ENCODE results near the gene DPH5.

Gene DPH5

GRCh38 chr1:101055623-101056022 is 30.0 kb upstream of the DPH5 start:
- H3K4me3 ChIP-seq (ENCODE audit: low read length in 2 of 2) = no peak overlapping the region

GRCh38 chr1:101051688-101052638 is 26.4 kb upstream of the DPH5 start:
- H3K27ac ChIP-seq (ENCODE audit: low read depth in 2 of 2, low read length in 2 of 2) = no peak overlapping the region
- no peak overlapping the region for H3K4me3 ChIP-seq (ENCODE audit: low read length in 2 of 2)
- no peaks in the 10 kb centered on the region for H3K36me3 ChIP-seq (ENCODE audit: control insufficient read depth in 2 of 2, insufficient read depth in 2 of 2, low read length in 2 of 2)
- H3K9ac ChIP-seq (ENCODE audit: low read depth in 1 of 2, low read length in 2 of 2) = no peak overlapping the region
- H3K27me3 ChIP-seq (ENCODE audit: control insufficient read depth in 2 of 2, insufficient read depth in 2 of 2, low read length in 2 of 2) = no peaks in the 10 kb centered on the region
- H3K4me1 ChIP-seq (ENCODE audit: control insufficient read depth in 2 of 2, insufficient read depth in 2 of 2, low read length in 2 of 2) = no peaks in the 10 kb centered on the region
- no peaks in the 10 kb centered on the region for H3K9me3 ChIP-seq (ENCODE audit: control insufficient read depth in 2 of 2, low read length in 2 of 2)

More at GRCh38 chr1:101055623-101056022, 30.0 kb upstream of the DPH5 start:
- no peak overlapping the region for H3K27ac ChIP-seq (ENCODE audit: low read depth in 2 of 2, low read length in 2 of 2)
- H3K9ac ChIP-seq (ENCODE audit: low read depth in 1 of 2, low read length in 2 of 2) = no peak overlapping the region
- H3K27me3 ChIP-seq (ENCODE audit: control insufficient read depth in 2 of 2, insufficient read depth in 2 of 2, low read length in 2 of 2) = no peaks in the 10 kb centered on the region
- H3K36me3 ChIP-seq (ENCODE audit: control insufficient read depth in 2 of 2, insufficient read depth in 2 of 2, low read length in 2 of 2) = no peaks in the 10 kb centered on the region
- H3K9me3 ChIP-seq (ENCODE audit: control insufficient read depth in 2 of 2, low read length in 2 of 2) = no peaks in the 10 kb centered on the region
- no peaks in the 10 kb centered on the region for H3K4me1 ChIP-seq (ENCODE audit: control insufficient read depth in 2 of 2, insufficient read depth in 2 of 2, low read length in 2 of 2)

GRCh38 chr1:101050869-101051268 is 25.3 kb upstream of the DPH5 start:
- Histone ChIP-seq H3K9ac (ENCODE audit: low read depth in 1 of 2, low read length in 2 of 2) (no peak overlapping the region), H3K4me3 (ENCODE audit: low read length in 2 of 2) (no peak overlapping the region), H3K27me3 (ENCODE audit: control insufficient read depth in 2 of 2, insufficient read depth in 2 of 2, low read length in 2 of 2) (no peaks in the 10 kb centered on the region), H3K36me3 (ENCODE audit: control insufficient read depth in 2 of 2, insufficient read depth in 2 of 2, low read length in 2 of 2) (no peaks in the 10 kb centered on the region), H3K27ac (ENCODE audit: low read depth in 2 of 2, low read length in 2 of 2) (no peak overlapping the region), H3K4me1 (ENCODE audit: control insufficient read depth in 2 of 2, insufficient read depth in 2 of 2, low read length in 2 of 2) (no peaks in the 10 kb centered on the region), H3K9me3 (ENCODE audit: control insufficient read depth in 2 of 2, low read length in 2 of 2) (no peaks in the 10 kb centered on the region)

GRCh38 chr1:101044749-101045148 is 19.2 kb upstream of the DPH5 start:
- no peaks in the 10 kb centered on the region for H3K27me3 ChIP-seq (ENCODE audit: control insufficient read depth in 2 of 2, insufficient read depth in 2 of 2, low read length in 2 of 2)
- H3K9ac ChIP-seq (ENCODE audit: low read depth in 1 of 2, low read length in 2 of 2) = no peak overlapping the region
- H3K36me3 ChIP-seq (ENCODE audit: control insufficient read depth in 2 of 2, insufficient read depth in 2 of 2, low read length in 2 of 2) = no peaks in the 10 kb centered on the region
- no peak overlapping the region for H3K4me3 ChIP-seq (ENCODE audit: low read length in 2 of 2)
- no peaks in the 10 kb centered on the region for H3K4me1 ChIP-seq (ENCODE audit: control insufficient read depth in 2 of 2, insufficient read depth in 2 of 2, low read length in 2 of 2)
- H3K9me3 ChIP-seq (ENCODE audit: control insufficient read depth in 2 of 2, low read length in 2 of 2) = no peaks in the 10 kb centered on the region
- no peak overlapping the region for H3K27ac ChIP-seq (ENCODE audit: low read depth in 2 of 2, low read length in 2 of 2)

GRCh38 chr1:101044259-101044658 is 18.7 kb upstream of the DPH5 start:
- Histone ChIP-seq H3K4me3 (ENCODE audit: low read length in 2 of 2) (no peak overlapping the region), H3K36me3 (ENCODE audit: control insufficient read depth in 2 of 2, insufficient read depth in 2 of 2, low read length in 2 of 2) (no peaks in the 10 kb centered on the region), H3K4me1 (ENCODE audit: control insufficient read depth in 2 of 2, insufficient read depth in 2 of 2, low read length in 2 of 2) (no peaks in the 10 kb centered on the region), H3K27ac (ENCODE audit: low read depth in 2 of 2, low read length in 2 of 2) (no peak overlapping the region), H3K9ac (ENCODE audit: low read depth in 1 of 2, low read length in 2 of 2) (no peak overlapping the region), H3K9me3 (ENCODE audit: control insufficient read depth in 2 of 2, low read length in 2 of 2) (no peaks in the 10 kb centered on the region), H3K27me3 (ENCODE audit: control insufficient read depth in 2 of 2, insufficient read depth in 2 of 2, low read length in 2 of 2) (no peaks in the 10 kb centered on the region)

- Histone ChIP-seq H3K27ac (ENCODE audit: low read depth in 2 of 2, low read length in 2 of 2) (no peak overlapping the region), H3K4me1 (ENCODE audit: control insufficient read depth in 2 of 2, insufficient read depth in 2 of 2, low read length in 2 of 2) (no peaks in the 10 kb centered on the region), H3K27me3 (ENCODE audit: control insufficient read depth in 2 of 2, insufficient read depth in 2 of 2, low read length in 2 of 2) (no peaks in the 10 kb centered on the region)
Measured at GRCh38 chr1:101043776-101044175, 18.2 kb upstream of the DPH5 start.

GRCh38 chr1:101041300-101041699 is 15.7 kb upstream of the DPH5 start:
- no peaks in the 10 kb centered on the region for H3K27me3 ChIP-seq (ENCODE audit: control insufficient read depth in 2 of 2, insufficient read depth in 2 of 2, low read length in 2 of 2)
- H3K4me3 ChIP-seq (ENCODE audit: low read length in 2 of 2) = no peak overlapping the region
- no peaks in the 10 kb centered on the region for H3K9me3 ChIP-seq (ENCODE audit: control insufficient read depth in 2 of 2, low read length in 2 of 2)
- H3K36me3 ChIP-seq (ENCODE audit: control insufficient read depth in 2 of 2, insufficient read depth in 2 of 2, low read length in 2 of 2) = no peaks in the 10 kb centered on the region
- H3K4me1 ChIP-seq (ENCODE audit: control insufficient read depth in 2 of 2, insufficient read depth in 2 of 2, low read length in 2 of 2) = no peaks in the 10 kb centered on the region
- H3K9ac ChIP-seq (ENCODE audit: low read depth in 1 of 2, low read length in 2 of 2) = no peak overlapping the region
- no peak overlapping the region for H3K27ac ChIP-seq (ENCODE audit: low read depth in 2 of 2, low read length in 2 of 2)

More at GRCh38 chr1:101043776-101044175, 18.2 kb upstream of the DPH5 start:
- no peak overlapping the region for H3K4me3 ChIP-seq (ENCODE audit: low read length in 2 of 2)
- no peak overlapping the region for H3K9ac ChIP-seq (ENCODE audit: low read depth in 1 of 2, low read length in 2 of 2)
- no peaks in the 10 kb centered on the region for H3K36me3 ChIP-seq (ENCODE audit: control insufficient read depth in 2 of 2, insufficient read depth in 2 of 2, low read length in 2 of 2)
- no peaks in the 10 kb centered on the region for H3K9me3 ChIP-seq (ENCODE audit: control insufficient read depth in 2 of 2, low read length in 2 of 2)

- H3K27me3 ChIP-seq (ENCODE audit: control insufficient read depth in 2 of 2, insufficient read depth in 2 of 2, low read length in 2 of 2) = no peaks in the 10 kb centered on the region
- H3K27ac ChIP-seq (ENCODE audit: low read depth in 2 of 2, low read length in 2 of 2) = no peak overlapping the region
- no peaks in the 10 kb centered on the region for H3K9me3 ChIP-seq (ENCODE audit: control insufficient read depth in 2 of 2, low read length in 2 of 2)
- H3K4me1 ChIP-seq (ENCODE audit: control insufficient read depth in 2 of 2, insufficient read depth in 2 of 2, low read length in 2 of 2) = no peaks in the 10 kb centered on the region
- no peak overlapping the region for H3K9ac ChIP-seq (ENCODE audit: low read depth in 1 of 2, low read length in 2 of 2)
- H3K4me3 ChIP-seq (ENCODE audit: low read length in 2 of 2) = no peak overlapping the region
- no peaks in the 10 kb centered on the region for H3K36me3 ChIP-seq (ENCODE audit: control insufficient read depth in 2 of 2, insufficient read depth in 2 of 2, low read length in 2 of 2)
Measured at GRCh38 chr1:101040666-101041065, 15.1 kb upstream of the DPH5 start.

GRCh38 chr1:101039245-101039644 is 13.7 kb upstream of the DPH5 start:
- H3K4me1 ChIP-seq (ENCODE audit: control insufficient read depth in 2 of 2, insufficient read depth in 2 of 2, low read length in 2 of 2) = no peaks in the 10 kb centered on the region
- no peak overlapping the region for H3K27ac ChIP-seq (ENCODE audit: low read depth in 2 of 2, low read length in 2 of 2)
- no peak overlapping the region for H3K9ac ChIP-seq (ENCODE audit: low read depth in 1 of 2, low read length in 2 of 2)
- H3K36me3 ChIP-seq (ENCODE audit: control insufficient read depth in 2 of 2, insufficient read depth in 2 of 2, low read length in 2 of 2) = no peaks in the 10 kb centered on the region
- H3K4me3 ChIP-seq (ENCODE audit: low read length in 2 of 2) = no peak overlapping the region
- H3K9me3 ChIP-seq (ENCODE audit: control insufficient read depth in 2 of 2, low read length in 2 of 2) = no peaks in the 10 kb centered on the region
- no peaks in the 10 kb centered on the region for H3K27me3 ChIP-seq (ENCODE audit: control insufficient read depth in 2 of 2, insufficient read depth in 2 of 2, low read length in 2 of 2)

GRCh38 chr1:101037316-101037715 is 11.7 kb upstream of the DPH5 start:
- Histone ChIP-seq H3K36me3 (ENCODE audit: control insufficient read depth in 2 of 2, insufficient read depth in 2 of 2, low read length in 2 of 2) (no peaks in the 10 kb centered on the region), H3K27me3 (ENCODE audit: control insufficient read depth in 2 of 2, insufficient read depth in 2 of 2, low read length in 2 of 2) (no peaks in the 10 kb centered on the region), H3K4me1 (ENCODE audit: control insufficient read depth in 2 of 2, insufficient read depth in 2 of 2, low read length in 2 of 2) (no peaks in the 10 kb centered on the region), H3K4me3 (ENCODE audit: low read length in 2 of 2) (no peak overlapping the region), H3K27ac (ENCODE audit: low read depth in 2 of 2, low read length in 2 of 2) (no peak overlapping the region), H3K9me3 (ENCODE audit: control insufficient read depth in 2 of 2, low read length in 2 of 2) (no peaks in the 10 kb centered on the region), H3K9ac (ENCODE audit: low read depth in 1 of 2, low read length in 2 of 2) (no peak overlapping the region)

Data from mucosa of rectum (tissue), 2 donors.